ENCODE results near the gene SSH2.

The SSH2 gene

DNA sequence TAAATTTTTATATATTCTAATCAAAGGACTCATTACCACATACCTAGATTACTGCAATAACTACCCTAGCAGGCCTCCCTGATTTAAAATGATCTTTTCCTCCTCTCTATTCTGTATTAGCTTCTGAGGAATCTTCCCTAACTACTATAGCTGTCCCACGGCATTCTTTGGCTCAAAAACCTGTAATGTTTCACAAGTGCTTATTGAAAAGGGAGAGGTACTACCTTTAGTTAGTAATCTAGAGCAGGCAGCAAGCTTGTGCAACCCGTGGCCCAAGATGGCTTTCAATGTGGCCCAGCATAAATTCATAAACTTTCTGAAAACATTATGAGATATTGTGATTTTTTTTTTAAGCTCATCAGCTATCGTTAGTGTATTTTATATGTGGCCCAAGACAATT, 236.3 kb downstream of the SSH2 start:
- H3K4me2 ChIP-seq (ENCODE audit: low read length) = no peak overlapping the region
- H3K4me3 ChIP-seq (ENCODE audit: low read depth, low read length) = no peak overlapping the region
- no peak overlapping the region for H2AFZ ChIP-seq
- no peak overlapping the region for H3K9ac ChIP-seq
- TF ChIP-seq, protein P1, sequence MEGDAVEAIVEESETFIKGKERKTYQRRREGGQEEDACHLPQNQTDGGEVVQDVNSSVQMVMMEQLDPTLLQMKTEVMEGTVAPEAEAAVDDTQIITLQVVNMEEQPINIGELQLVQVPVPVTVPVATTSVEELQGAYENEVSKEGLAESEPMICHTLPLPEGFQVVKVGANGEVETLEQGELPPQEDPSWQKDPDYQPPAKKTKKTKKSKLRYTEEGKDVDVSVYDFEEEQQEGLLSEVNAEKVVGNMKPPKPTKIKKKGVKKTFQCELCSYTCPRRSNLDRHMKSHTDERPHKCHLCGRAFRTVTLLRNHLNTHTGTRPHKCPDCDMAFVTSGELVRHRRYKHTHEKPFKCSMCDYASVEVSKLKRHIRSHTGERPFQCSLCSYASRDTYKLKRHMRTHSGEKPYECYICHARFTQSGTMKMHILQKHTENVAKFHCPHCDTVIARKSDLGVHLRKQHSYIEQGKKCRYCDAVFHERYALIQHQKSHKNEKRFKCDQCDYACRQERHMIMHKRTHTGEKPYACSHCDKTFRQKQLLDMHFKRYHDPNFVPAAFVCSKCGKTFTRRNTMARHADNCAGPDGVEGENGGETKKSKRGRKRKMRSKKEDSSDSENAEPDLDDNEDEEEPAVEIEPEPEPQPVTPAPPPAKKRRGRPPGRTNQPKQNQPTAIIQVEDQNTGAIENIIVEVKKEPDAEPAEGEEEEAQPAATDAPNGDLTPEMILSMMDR (IDR thresholded peaks at IDR 0.05) = no peak
- H3K27ac ChIP-seq = no peak overlapping the region
- no peaks in the 10 kb centered on the region for H3K9me3 ChIP-seq (ENCODE audit: control insufficient read depth, low read length)
- H3K27me3 ChIP-seq (ENCODE audit: control insufficient read depth, insufficient read depth, low read length) = no peaks in the 10 kb centered on the region
- peaks cover 4% of the 10 kb centered on the region for H3K4me1 ChIP-seq
- H3K36me3 ChIP-seq (ENCODE audit: control insufficient read depth, insufficient read depth, low read length) = no peaks in the 10 kb centered on the region
- no peaks in the 10 kb centered on the region for H3K79me2 ChIP-seq

DNA sequence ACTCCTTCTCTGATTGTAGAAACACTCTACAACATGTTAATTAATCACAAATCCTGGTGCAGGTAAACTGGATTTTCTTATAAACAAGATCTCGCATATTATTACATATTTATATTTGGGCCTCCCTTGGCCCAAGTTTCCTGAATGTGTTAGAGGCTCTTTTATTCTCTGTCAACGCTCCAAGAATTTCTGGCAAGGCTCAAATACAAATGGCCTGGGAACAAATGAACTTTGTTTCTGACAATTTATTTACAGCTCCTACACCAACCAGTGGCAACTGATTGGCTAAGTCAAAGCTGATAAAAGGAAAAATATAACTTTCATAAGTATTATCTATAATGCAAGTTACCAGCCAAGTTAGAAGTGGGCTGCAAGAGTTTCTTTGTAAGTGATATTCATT, 242.4 kb downstream of the SSH2 start:
- no peak overlapping the region for H3K27ac ChIP-seq
- peaks cover 2% of the 10 kb centered on the region for H3K79me2 ChIP-seq
- TF ChIP-seq, protein P1 (IDR thresholded peaks at IDR 0.05) = no peak
- no peaks in the 10 kb centered on the region for H3K27me3 ChIP-seq (ENCODE audit: control insufficient read depth, insufficient read depth, low read length)
- no peak overlapping the region for H3K4me2 ChIP-seq (ENCODE audit: low read length)
- no peak overlapping the region for H2AFZ ChIP-seq
- no peak overlapping the region for H3K9ac ChIP-seq
- no peaks in the 10 kb centered on the region for H3K36me3 ChIP-seq (ENCODE audit: control insufficient read depth, insufficient read depth, low read length)
- no peak overlapping the region for H3K4me3 ChIP-seq (ENCODE audit: low read depth, low read length)
- no peaks in the 10 kb centered on the region for H3K4me1 ChIP-seq
- H3K9me3 ChIP-seq (ENCODE audit: control insufficient read depth, low read length) = no peaks in the 10 kb centered on the region

DNA sequence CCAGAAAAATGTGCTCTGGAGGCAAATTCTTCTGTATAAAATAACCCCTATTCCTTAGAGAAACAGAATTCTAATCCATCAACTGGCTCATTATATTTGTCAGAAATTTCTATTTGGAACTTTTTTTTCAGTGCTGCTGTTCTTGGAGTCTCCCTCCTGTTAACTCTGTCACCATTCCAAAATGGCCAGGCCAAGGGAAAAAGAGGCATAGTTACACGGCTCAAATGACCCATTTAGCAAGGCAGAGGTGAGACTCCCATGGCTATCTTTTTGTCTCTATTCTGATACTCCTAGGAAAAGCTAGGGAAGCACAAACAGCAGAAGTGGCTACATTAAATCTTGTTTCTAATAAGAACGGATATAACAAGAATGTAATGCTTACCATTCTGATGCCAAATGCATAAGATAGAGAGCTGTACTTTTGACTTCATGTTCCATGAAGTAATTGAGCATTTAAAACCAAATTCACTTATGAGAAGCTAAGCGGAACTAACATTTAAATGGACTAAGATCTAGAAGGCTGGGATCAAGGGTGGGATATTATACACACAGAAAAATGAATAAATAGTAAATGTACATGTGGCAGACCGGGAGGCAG, 242.9 kb downstream of the SSH2 start:
- Histone ChIP-seq H3K36me3 (ENCODE audit: control insufficient read depth, insufficient read depth, low read length) (no peaks in the 10 kb centered on the region), H3K27ac (no peak overlapping the region), H3K4me1 (no peaks in the 10 kb centered on the region), H3K27me3 (ENCODE audit: control insufficient read depth, insufficient read depth, low read length) (no peaks in the 10 kb centered on the region), H3K9me3 (ENCODE audit: control insufficient read depth, low read length) (no peaks in the 10 kb centered on the region), H3K79me2 (peaks cover 2% of the 10 kb centered on the region), H3K4me3 (ENCODE audit: low read depth, low read length) (no peak overlapping the region), H3K9ac (no peak overlapping the region), H3K4me2 (ENCODE audit: low read length) (no peak overlapping the region), H2AFZ (no peak overlapping the region)
- TF ChIP-seq, protein P1 (IDR thresholded peaks at IDR 0.05) = no peak

DNA sequence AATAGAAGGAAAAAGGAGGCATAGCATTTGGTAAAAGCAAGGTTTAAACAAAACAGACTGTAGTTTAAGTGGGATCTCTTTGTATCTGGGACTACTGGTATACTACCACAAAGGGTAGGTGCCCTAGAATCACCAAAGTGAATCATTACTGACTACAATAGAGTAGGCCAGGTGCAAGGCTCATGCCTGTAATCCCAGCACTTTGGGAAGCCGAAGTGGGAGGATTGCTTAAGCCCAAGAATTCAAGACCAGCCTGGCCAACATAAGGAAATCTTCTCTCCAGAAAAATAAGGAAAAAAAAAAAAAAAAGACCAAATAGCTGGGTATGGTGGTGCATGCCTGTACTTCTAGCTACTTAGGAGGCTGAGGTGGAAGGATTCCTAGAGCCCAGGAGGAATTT, 246.5 kb downstream of the SSH2 start:
- TF ChIP-seq, protein P1 (IDR thresholded peaks at IDR 0.05) = no peak
- Histone ChIP-seq H3K27ac (no peak overlapping the region), H3K4me2 (ENCODE audit: low read length) (peak overlapping the region; percentile 4), H3K4me1 (no peaks in the 10 kb centered on the region), H3K9ac (no peak overlapping the region), H3K27me3 (ENCODE audit: control insufficient read depth, insufficient read depth, low read length) (no peaks in the 10 kb centered on the region), H3K36me3 (ENCODE audit: control insufficient read depth, insufficient read depth, low read length) (no peaks in the 10 kb centered on the region), H3K79me2 (peaks cover 2% of the 10 kb centered on the region), H3K9me3 (ENCODE audit: control insufficient read depth, low read length) (no peaks in the 10 kb centered on the region), H2AFZ (no peak overlapping the region), H3K4me3 (ENCODE audit: low read depth, low read length) (no peak overlapping the region)

DNA sequence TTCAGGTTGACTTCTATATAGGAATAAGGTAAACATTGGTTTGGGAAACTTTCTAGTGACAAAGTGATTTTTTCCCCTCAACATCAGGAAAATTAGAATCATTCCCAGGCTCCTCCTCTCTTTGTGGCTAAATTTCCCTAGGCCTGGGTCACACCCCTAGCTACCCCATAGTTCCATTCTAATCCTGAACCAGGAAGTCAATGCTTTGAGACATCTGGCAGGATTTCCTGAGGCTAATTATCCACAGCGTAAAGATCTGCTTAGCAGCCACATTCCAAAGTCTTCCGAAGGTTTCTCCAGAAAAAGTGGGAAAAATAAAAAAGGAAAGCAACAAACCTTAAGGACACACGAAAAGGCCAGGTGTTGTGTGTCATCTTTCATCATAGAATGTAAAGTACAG, 247.0 kb downstream of the SSH2 start:
- no peaks in the 10 kb centered on the region for H3K27me3 ChIP-seq (ENCODE audit: control insufficient read depth, insufficient read depth, low read length)
- H3K9me3 ChIP-seq (ENCODE audit: control insufficient read depth, low read length) = no peaks in the 10 kb centered on the region
- H3K27ac ChIP-seq = no peak overlapping the region
- no peak overlapping the region for H3K9ac ChIP-seq
- TF ChIP-seq, protein P1 (IDR thresholded peaks at IDR 0.05) = no peak
- no peak overlapping the region for H3K4me3 ChIP-seq (ENCODE audit: low read depth, low read length)
- no peaks in the 10 kb centered on the region for H3K36me3 ChIP-seq (ENCODE audit: control insufficient read depth, insufficient read depth, low read length)
- H3K4me1 ChIP-seq = no peaks in the 10 kb centered on the region
- H2AFZ ChIP-seq = no peak overlapping the region
- peak overlapping the region; percentile 4 for H3K4me2 ChIP-seq (ENCODE audit: low read length)
- H3K79me2 ChIP-seq = no peaks in the 10 kb centered on the region

Measured in parathyroid adenoma (tissue), 2 donors.